Activated CD4-positive, alpha-beta T cell treated with anti-CD3 and anti-CD28 coated beads, Interleukin-2, amount 10 ng/mL, durations not matched to agents 24 days and 14 days (primary cell): ENCODE results near the gene MCOLN3. TPM values are rescaled to one million over a fixed set of nuclear protein-coding genes. Genes with fewer than 3 reads are reported as not detected.
"Not testable (repeated sequence)": the region's sequence is repeated elsewhere in the genome, so short reads cannot be mapped to it uniquely, and the experiment has no call there.

ENCODE experiments used
- DNase-seq: peaks from one replicate; pipeline ENCODE4 v3.0.0; 2022
- H3K27ac Mint-ChIP-seq: one replicate; pipeline ENCODE4 v1.8.0; 2022; ENCODE audit warnings: mild to moderate bottlenecking, mixed read lengths
- H3K27me3 Mint-ChIP-seq: one replicate; pipeline ENCODE4 v1.8.0; 2022; ENCODE audit warnings: mixed read lengths
- H3K36me3 Mint-ChIP-seq: one replicate; pipeline ENCODE4 v1.8.0; 2022; ENCODE audit warnings: low read depth, mild to moderate bottlenecking, mixed read lengths
- H3K4me1 Mint-ChIP-seq: one replicate; pipeline ENCODE4 v1.8.0; 2021; ENCODE audit warnings: mixed read lengths
- H3K4me3 Mint-ChIP-seq: one replicate; pipeline ENCODE4 v1.8.0; 2022; ENCODE audit warnings: mild to moderate bottlenecking, moderate library complexity, mixed read lengths
- H3K9me3 Mint-ChIP-seq: one replicate; pipeline ENCODE4 v1.8.0; 2021; ENCODE audit warnings: mixed read lengths
- intact Hi-C: fragments of 100-400 bp; cut with micrococcal nuclease; formaldehyde crosslinking; loops from one replicate; pipeline ENCODE4 v1.15.1; 2023
- total RNA-seq: library from RNA; stranded (reverse); gene quantifications from 2 replicates; pipeline ENCODE4 v1.2.3, GENCODE V29; 2022

Gene MCOLN3
- total RNA-seq, 1 donor from 2014 or later: 0.51 TPM

DNA sequence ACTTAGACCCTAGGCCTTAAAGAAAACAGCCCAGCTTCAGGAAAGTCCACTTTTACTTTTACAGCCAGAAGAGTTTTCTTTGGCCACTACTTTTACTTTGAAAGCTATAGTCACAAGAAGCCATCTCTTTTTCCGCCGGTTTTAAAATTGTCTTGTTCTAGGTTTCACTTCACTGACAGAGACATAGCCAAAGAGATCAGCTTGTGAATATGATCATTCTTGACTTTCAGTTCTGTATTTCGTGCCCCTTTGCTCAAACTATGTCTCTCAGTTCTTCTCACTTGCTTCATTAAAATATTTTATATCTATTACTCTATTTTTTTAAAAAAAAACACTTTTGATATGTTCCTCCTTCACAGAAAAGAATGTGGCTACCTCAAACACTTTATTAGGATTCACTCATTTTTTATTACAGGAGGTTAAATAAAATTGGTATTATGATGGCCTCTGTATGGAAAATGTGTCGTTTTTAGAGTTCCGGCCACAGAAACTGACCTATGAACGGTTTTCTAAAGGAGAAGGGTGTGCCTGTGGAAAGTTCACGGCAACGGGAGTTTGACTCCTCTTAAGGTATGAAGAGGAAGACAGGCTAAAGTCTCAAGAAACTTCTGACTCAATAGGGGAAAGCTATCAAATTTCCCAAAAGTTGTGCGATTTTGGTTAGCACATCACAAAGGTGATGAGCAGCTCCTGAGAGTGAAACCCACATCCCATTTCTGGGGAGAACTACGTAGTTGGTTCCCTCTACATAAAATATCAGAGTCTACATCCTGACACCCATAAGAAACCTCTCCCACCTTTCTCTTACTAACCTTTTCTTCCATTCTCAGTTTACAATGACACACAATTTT lies 52.6 kb downstream of the MCOLN3 start:
- peak; percentile 72 for DNase-seq
- intact Hi-C loops: loop anchor here (1.0 to 5.0 kb wide), 11 partner anchors 7 to 848 kb away; partner anchors contain the start of genes C1orf52, SSX2IP and SYDE2
- Mint-ChIP-seq H3K9me3 (peaks cover 4% of the 10 kb centered on the region), H3K4me1 (peaks cover 57% of the 10 kb centered on the region), H3K27me3 (peaks cover 24% of the 10 kb centered on the region), H3K4me3 (peak overlapping the region; percentile 85), H3K36me3 (peaks cover 39% of the 10 kb centered on the region), H3K27ac (peak overlapping the region; percentile 89)

- intact Hi-C loops: no loop called here
- peaks cover 57% of the 10 kb centered on the region for H3K4me1 Mint-ChIP-seq
- peak overlapping the region; percentile 70 for H3K4me3 Mint-ChIP-seq
- no peak for DNase-seq
- peak overlapping the region; percentile 84 for H3K27ac Mint-ChIP-seq
- H3K36me3 Mint-ChIP-seq: peaks cover 50% of the 10 kb centered on the region
- no peaks in the 10 kb centered on the region for H3K27me3 Mint-ChIP-seq
- peaks cover 4% of the 10 kb centered on the region for H3K9me3 Mint-ChIP-seq
Measured at GRCh38 chr1:84991097-84991920, 57.0 kb downstream of the MCOLN3 start.

DNA sequence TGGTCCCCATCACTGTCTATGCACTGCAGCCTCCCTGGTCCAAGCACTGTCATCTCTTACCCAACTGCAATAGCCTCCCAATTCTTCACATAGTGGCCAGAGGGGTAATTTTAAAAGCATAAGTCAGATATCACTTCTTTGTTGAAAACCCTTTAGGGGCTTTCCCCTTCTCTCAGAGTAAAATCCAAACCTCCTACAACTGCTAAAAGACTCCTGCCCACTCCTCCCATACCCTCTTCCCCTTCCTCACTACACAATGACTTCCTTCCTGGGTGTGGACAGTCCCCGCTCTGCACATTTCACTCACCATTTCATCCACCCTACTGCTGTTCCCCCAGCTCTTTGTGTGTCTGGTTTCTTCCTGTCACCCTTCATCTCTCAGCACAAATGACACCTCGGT lies 59.7 kb downstream of the MCOLN3 start:
- H3K27me3 Mint-ChIP-seq: no peaks in the 10 kb centered on the region
- DNase-seq: peak; percentile 71
- peak overlapping the region; percentile 67 for H3K4me3 Mint-ChIP-seq
- H3K4me1 Mint-ChIP-seq: peaks cover 53% of the 10 kb centered on the region
- H3K27ac Mint-ChIP-seq: peak overlapping the region; percentile 72
- H3K9me3 Mint-ChIP-seq: peaks cover 4% of the 10 kb centered on the region
- H3K36me3 Mint-ChIP-seq: peaks cover 52% of the 10 kb centered on the region
- intact Hi-C loops: loop anchor here (1.0 to 5.0 kb wide), 6 partner anchors 8 to 691 kb away; no protein-coding TSS in a partner anchor

DNA sequence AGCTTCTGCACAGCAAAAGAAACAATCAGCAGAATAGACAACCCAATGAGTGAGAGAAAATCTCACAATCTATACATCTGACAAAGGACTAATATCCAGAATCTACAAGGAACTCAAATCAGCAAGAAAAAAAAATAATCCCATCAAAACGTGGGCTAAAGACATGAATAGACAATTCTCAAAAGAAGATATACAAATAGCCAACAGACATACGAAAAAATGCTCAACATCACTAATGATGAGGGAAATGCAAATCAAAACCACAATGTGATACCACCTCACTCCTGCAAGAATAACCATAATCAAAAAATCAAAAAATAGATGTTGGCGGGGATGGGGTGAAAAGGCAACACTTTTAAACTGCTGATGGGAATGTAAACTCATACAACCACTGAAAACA lies 61.7 kb downstream of the MCOLN3 start:
- intact Hi-C loops: loop anchor here (5.0 kb wide), 2 partner anchors 41 to 689 kb away; no protein-coding TSS in a partner anchor
- H3K4me1 Mint-ChIP-seq: peaks cover 39% of the 10 kb centered on the region
- not testable (repeated sequence) for H3K4me3 Mint-ChIP-seq, DNase-seq, H3K9me3 Mint-ChIP-seq, H3K27ac Mint-ChIP-seq, H3K27me3 Mint-ChIP-seq
- peaks cover 42% of the 10 kb centered on the region for H3K36me3 Mint-ChIP-seq

DNA sequence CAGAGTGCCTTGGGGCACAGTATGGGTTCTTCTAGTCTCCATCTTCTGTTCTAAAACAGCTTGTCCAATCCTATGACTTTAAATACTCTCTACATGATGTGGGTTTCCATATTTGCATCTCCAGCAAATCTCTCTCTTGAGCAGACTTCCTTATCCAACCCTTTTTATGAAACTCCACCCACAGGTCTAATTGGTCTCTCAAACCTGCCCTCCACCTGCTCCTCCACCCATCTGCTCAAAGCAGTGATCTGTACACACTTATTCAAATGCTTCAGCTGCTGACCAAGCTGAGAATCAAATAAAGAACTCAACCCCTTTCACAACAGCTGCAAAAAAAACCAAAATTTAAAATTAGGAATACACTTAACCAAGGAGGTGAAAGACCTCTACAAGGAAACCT lies 62.9 kb downstream of the MCOLN3 start:
- DNase-seq: no peak
- Mint-ChIP-seq H3K36me3 (peaks cover 47% of the 10 kb centered on the region), H3K4me1 (peaks cover 40% of the 10 kb centered on the region), H3K27me3 (no peaks in the 10 kb centered on the region), H3K9me3 (peaks cover 13% of the 10 kb centered on the region), H3K27ac (no peak overlapping the region), H3K4me3 (no peak overlapping the region)
- intact Hi-C loops: loop anchor here (5.0 kb wide), 2 partner anchors 42 to 688 kb away; no protein-coding TSS in a partner anchor

GRCh38 chr1:84982395-84982794 lies 65.9 kb downstream of the MCOLN3 start:
- Mint-ChIP-seq H3K27me3 (no peaks in the 10 kb centered on the region), H3K9me3 (peaks cover 26% of the 10 kb centered on the region), H3K27ac (no peak overlapping the region), H3K36me3 (peaks cover 63% of the 10 kb centered on the region), H3K4me3 (no peak overlapping the region), H3K4me1 (peaks cover 51% of the 10 kb centered on the region)
- DNase-seq: no peak
- intact Hi-C loops: no loop called here

DNA sequence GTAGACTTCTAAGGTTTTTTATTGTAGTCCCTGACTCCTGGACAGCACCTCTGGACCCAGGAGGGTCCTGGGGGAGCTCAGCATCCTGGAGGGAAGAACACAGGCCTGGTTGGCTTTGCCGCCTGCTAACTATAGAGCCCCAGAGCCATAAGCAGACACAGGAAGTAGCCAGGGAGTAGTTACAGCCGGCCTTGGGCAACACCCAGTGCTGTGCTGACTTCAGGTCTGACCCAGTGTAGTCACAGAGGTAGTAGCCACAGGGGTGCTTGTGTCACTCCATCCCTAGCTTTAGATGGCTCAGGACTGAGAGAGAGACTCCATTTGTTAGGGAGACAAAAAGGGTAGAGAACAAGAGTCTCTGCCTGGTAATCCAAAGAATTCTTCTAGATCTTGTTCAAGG lies 73.3 kb downstream of the MCOLN3 start:
- H3K4me3 Mint-ChIP-seq: no peak overlapping the region
- H3K36me3 Mint-ChIP-seq: peaks cover 55% of the 10 kb centered on the region
- DNase-seq: peak; percentile 55

DNA sequence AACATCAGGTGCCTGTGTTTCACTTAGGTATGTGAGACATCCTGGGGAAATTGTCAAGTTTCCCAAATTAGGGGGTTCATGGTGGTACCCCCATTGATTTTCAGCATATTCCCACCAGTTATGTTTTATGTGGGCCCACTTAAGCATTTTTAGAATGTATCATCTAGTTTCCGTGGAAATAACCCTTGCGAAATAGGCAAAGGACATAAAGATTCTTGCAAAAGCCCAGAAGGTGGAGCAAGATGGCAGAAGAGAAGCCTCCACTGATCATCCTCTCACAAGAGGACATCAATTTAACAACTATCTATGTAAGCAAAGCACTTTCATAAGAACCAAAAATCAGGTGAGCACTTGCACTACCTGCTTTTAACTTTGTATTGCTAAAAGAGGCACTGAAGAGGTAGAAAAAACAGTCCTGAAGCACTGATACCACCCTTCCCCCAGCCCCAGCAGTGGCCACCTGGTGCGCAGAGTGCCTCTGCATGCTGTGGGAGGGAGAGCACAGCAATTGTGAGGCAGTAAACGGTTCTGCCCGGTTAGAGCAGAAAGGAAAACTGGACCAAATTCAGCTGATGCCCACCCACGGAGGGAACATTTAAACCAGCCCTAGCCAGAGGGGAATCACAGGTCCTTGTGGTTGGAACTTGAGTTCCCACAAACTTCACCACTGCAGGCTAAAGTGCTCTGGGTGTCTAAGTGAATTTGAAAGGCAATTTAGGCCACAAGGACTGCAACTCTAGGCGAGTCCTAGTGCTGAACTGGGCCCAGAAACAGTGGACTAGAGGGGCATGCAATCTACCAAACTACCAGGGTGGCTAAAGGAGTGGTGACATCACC lies 74.6 kb downstream of the MCOLN3 start:
- peak overlapping the region; percentile 61 for H3K4me3 Mint-ChIP-seq
- intact Hi-C loops: loop anchor here (1.0 kb wide), 2 partner anchors 15 to 23 kb away; no protein-coding TSS in a partner anchor
- DNase-seq: peak; percentile 65
- peaks cover 9% of the 10 kb centered on the region for H3K9me3 Mint-ChIP-seq
- peaks cover 65% of the 10 kb centered on the region for H3K4me1 Mint-ChIP-seq
- H3K27me3 Mint-ChIP-seq: no peaks in the 10 kb centered on the region
- H3K36me3 Mint-ChIP-seq: peaks cover 52% of the 10 kb centered on the region
- H3K27ac Mint-ChIP-seq: peak overlapping the region; percentile 83

More for the DNA sequence above, 73.3 kb downstream of the MCOLN3 start:
- intact Hi-C loops: no loop called here
- no peak overlapping the region for H3K27ac Mint-ChIP-seq
- peaks cover 14% of the 10 kb centered on the region for H3K9me3 Mint-ChIP-seq
- no peaks in the 10 kb centered on the region for H3K27me3 Mint-ChIP-seq
- H3K4me1 Mint-ChIP-seq: peaks cover 70% of the 10 kb centered on the region

DNA sequence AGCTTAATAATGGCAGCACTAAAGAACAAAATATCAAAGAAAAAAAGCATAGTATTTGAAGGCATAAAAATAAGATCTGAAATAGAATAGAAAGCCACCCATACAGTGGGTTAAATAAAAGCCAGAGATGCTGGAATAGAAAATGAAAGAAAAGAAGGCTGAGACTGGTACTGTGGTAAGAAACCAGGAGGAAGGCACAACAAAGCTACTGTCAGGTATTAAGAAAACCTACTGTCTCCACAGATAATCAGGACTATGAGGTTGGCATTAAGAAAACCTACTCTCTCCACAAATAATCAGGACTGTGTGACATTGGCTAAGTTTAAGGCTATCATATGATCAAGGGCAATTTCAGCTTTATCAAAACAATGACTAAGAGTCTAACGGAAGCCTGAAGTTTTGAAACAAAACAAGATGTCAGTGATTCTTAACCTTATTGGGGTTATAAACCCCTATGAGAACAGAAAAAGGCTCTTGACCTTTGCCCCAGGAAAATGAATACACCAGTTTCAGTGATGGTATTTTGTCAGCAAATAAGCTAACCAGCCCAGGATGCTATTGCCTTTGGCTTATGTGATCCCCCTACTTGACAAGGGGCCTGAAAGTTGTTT lies 75.8 kb downstream of the MCOLN3 start:
- Mint-ChIP-seq H3K4me3 (peak overlapping the region; percentile 60), H3K4me1 (peaks cover 62% of the 10 kb centered on the region), H3K27ac (peak overlapping the region; percentile 90), H3K9me3 (peaks cover 10% of the 10 kb centered on the region), H3K27me3 (no peaks in the 10 kb centered on the region), H3K36me3 (peaks cover 52% of the 10 kb centered on the region)
- no peak for DNase-seq
- intact Hi-C loops: loop anchor here (1.0 kb wide), 1 partner anchor 27 kb away; no protein-coding TSS in a partner anchor

DNA sequence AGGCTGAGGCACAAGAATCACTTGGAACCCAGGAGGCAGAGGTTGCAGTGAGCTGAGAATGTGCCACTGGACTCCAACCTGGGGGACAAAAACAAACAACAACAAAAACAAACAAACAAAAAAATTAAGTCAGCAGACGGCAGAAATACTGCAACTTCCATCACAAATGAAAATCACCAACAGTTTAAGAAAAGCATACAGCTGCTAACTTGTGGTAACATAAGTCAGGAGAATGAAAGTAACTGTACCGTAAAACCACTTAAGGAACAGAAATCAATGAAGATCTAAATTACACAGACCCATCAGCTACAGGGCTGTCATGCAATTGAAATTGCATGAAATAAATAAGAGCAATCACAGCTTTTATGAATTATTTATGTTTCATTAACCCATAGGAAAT lies 76.3 kb downstream of the MCOLN3 start:
- H3K9me3 Mint-ChIP-seq: peaks cover 6% of the 10 kb centered on the region
- no peaks in the 10 kb centered on the region for H3K27me3 Mint-ChIP-seq
- peaks cover 48% of the 10 kb centered on the region for H3K36me3 Mint-ChIP-seq
- intact Hi-C loops: loop anchor here (1.0 kb wide), 1 partner anchor 27 kb away; no protein-coding TSS in a partner anchor
- peak overlapping the region; percentile 90 for H3K27ac Mint-ChIP-seq
- peaks cover 58% of the 10 kb centered on the region for H3K4me1 Mint-ChIP-seq
- no peak for DNase-seq
- peak overlapping the region; percentile 60 for H3K4me3 Mint-ChIP-seq

DNA sequence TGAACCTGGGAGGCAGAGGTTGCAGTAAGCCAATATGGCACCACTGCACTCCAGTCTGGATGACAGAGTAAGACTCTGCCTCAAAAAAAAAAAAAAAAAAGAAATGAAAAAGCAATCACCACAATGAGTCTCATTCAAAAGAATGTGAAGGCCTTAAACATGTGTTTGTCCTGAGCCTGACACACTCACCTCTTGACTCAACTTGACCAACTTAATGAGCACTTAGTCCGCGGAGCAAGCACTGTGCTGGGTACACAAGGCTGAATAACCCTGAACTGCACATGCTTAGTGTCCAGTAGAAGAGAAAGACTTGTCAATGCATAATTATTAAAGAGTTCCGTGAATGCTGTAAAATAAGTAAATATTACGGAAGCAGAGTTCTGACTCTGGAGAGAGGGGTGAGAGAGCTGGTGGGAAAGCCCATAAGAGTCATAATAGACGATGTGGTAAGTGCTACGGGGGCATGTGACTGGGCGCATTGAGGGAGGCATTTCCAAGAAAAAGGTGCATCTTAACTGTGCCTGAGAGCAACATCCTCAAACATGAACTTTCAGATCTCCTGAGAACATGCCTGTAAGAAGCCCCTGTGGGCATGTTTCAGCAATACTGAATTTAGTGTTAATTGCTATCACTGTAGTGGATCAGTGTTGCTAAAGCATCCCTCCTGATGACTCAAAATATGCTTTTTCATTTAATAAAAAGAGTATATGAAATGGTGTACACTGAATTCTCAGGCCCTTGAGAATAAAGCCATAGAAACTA lies 78.6 kb downstream of the MCOLN3 start:
- peak overlapping the region; percentile 28 for H3K4me3 Mint-ChIP-seq
- peaks cover 46% of the 10 kb centered on the region for H3K36me3 Mint-ChIP-seq

DNA sequence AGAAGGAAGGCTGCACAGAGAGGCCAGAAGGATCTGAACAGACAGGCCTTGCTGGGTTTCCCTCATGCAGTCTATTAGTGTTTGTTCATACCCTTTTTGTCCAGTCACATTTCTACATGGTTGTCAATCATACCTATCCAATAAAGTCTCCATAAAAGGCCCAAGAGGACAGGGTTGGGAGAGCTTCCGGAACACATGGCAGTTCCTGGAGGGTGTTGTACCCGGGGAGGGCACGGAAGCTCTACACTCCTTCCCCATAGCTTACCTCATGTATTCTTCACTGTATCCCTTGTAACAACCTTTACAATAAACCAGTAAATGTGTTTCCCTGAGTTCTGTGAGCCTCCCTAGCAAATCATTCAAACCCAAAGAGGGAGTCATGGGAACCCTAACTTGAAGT lies 79.4 kb downstream of the MCOLN3 start:
- no peak for DNase-seq
- Mint-ChIP-seq H3K36me3 (peaks cover 49% of the 10 kb centered on the region), H3K9me3 (peaks cover 6% of the 10 kb centered on the region), H3K27ac (no peak overlapping the region), H3K4me1 (peaks cover 36% of the 10 kb centered on the region), H3K4me3 (no peak overlapping the region), H3K27me3 (no peaks in the 10 kb centered on the region)
- intact Hi-C loops: loop anchor here (1.0 kb wide), 1 partner anchor 10 kb away; no protein-coding TSS in a partner anchor

More for the DNA sequence above, 78.6 kb downstream of the MCOLN3 start:
- Mint-ChIP-seq H3K27me3 (no peaks in the 10 kb centered on the region), H3K9me3 (peaks cover 6% of the 10 kb centered on the region), H3K4me1 (peaks cover 44% of the 10 kb centered on the region), H3K27ac (peak overlapping the region; percentile 85)
- DNase-seq: no peak
- intact Hi-C loops: loop anchor here (1.0 kb wide), 2 partner anchors 10 to 27 kb away; no protein-coding TSS in a partner anchor
